MM.1S (cell line): ENCODE data around the gene TINAG.

Experiments
- DNase-seq: peaks from one replicate; pipeline ENCODE4 v3.0.0-alpha.2; 2015
- H2AFZ ChIP-seq: fragments of 300-600 bp; sonication (generic); 2 replicates; pipeline ENCODE4 v1.6.0; 2016; ENCODE audit warnings: antibody characterized with exemption, low read length
- H3F3A ChIP-seq: fragments of 300-600 bp; sonication (generic); 2 replicates; pipeline ENCODE4 v1.6.1; 2016; ENCODE audit warnings: mild to moderate bottlenecking, antibody characterized with exemption, low read length, moderate library complexity, mixed read lengths; ENCODE audit not compliant: insufficient read depth
- H3K27ac ChIP-seq: fragments of 300-600 bp; sonication (generic); 2 replicates; pipeline ENCODE4 v1.5.1; 2016; ENCODE audit warnings: mild to moderate bottlenecking, low read length
- H3K27me3 ChIP-seq: fragments of 300-600 bp; sonication (generic); replicated peaks from 2 replicates; pipeline ENCODE4 v1.6.0; 2016; ENCODE audit warnings: low read length; ENCODE audit not compliant: insufficient read depth
- H3K36me3 ChIP-seq: fragments of 300-600 bp; sonication (generic); replicated peaks from 2 replicates; pipeline ENCODE4 v1.6.1; 2016; ENCODE audit warnings: mild to moderate bottlenecking, low read length, mixed read lengths; ENCODE audit not compliant: insufficient read depth
- H3K4me1 ChIP-seq: fragments of 300-600 bp; sonication (generic); 2 replicates; pipeline ENCODE4 v1.6.1; 2016; ENCODE audit warnings: low read length, mixed read lengths
- H3K4me2 ChIP-seq: fragments of 300-600 bp; sonication (generic); 2 replicates; pipeline ENCODE4 v1.6.0; 2016; ENCODE audit warnings: low read depth, low read length
- H3K4me3 ChIP-seq: fragments of 300-600 bp; sonication (generic); 2 replicates; pipeline ENCODE4 v1.5.1; 2016; ENCODE audit warnings: low read length, mixed read lengths
- H3K79me2 ChIP-seq: fragments of 300-600 bp; sonication (generic); 2 replicates; pipeline ENCODE4 v1.6.1; 2016; ENCODE audit warnings: mixed run types, low read length, mixed read lengths
- H3K9ac ChIP-seq: fragments of 300-600 bp; sonication (generic); 2 replicates; pipeline ENCODE4 v1.6.1; 2016; ENCODE audit warnings: low read length, mixed read lengths
- H3K9me2 ChIP-seq: fragments of 300-600 bp; sonication (generic); replicated peaks from 2 replicates; pipeline ENCODE4 v1.6.1; 2016; ENCODE audit warnings: mild to moderate bottlenecking, low read length, mixed read lengths; ENCODE audit not compliant: insufficient read depth
- H3K9me3 ChIP-seq: fragments of 300-600 bp; sonication (generic); replicated peaks from 2 replicates; pipeline ENCODE4 v1.6.1; 2016; ENCODE audit warnings: mild to moderate bottlenecking, low read length, mixed read lengths; ENCODE audit not compliant: insufficient read depth
- H4K20me1 ChIP-seq: fragments of 300-600 bp; sonication (generic); 2 replicates; pipeline ENCODE4 v1.6.1; 2016; ENCODE audit warnings: mild to moderate bottlenecking, low read length, moderate library complexity, mixed read lengths; ENCODE audit not compliant: insufficient read depth
- EZH2 ChIP-seq: fragments of 300-600 bp; sonication (generic); optimal IDR thresholded peaks from 2 replicates; pipeline ENCODE3; 2017; ENCODE audit warnings: low read depth, mild to moderate bottlenecking, antibody characterized with exemption, low read length, mixed read lengths
- EZH2phosphoT487 ChIP-seq: fragments of 300-600 bp; sonication (generic); IDR thresholded peaks from 2 replicates; pipeline ENCODE4 v1.6.1; 2018; ENCODE audit warnings: antibody characterized with exemption, low read length
- TF ChIP-seq, protein P1 (sequence below): fragments of 300-600 bp; sonication (generic); IDR thresholded peaks from 2 replicates; pipeline ENCODE4 v1.5.1; 2016; ENCODE audit warnings: antibody characterized with exemption, low read length, mixed read lengths

Gene TINAG

DNA sequence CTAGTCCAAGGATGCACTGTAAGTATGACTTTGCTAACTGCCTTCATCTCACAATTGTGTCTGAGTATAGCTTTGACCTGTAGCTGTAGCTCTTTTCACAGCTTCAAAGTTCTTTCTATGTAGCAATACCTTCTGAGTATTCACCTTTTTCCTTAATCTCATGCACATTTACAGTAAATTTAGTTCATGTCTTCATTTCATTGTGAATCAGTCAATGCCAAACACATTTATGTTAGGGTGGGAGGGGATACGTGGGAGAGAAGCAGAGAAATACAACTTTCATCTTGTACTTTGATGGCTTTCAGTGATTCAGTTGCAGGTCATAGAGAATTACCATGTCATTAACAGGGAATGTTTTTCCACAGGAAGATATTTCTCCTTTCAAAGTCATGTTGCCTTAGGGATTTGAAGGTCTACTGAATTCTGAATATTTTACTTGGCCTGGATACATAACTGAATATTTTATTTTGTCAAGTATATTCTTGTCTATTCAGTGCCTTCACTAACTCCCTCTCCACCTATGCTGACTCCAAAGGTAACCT lies 119.2 kb downstream of the TINAG start:
- DNase-seq: no peak
- Histone ChIP-seq H3K9me3 (no peaks in the 10 kb centered on the region), H3K4me3 (no peak overlapping the region), H3K27me3 (no peaks in the 10 kb centered on the region), H3K4me1 (peaks cover 36% of the 10 kb centered on the region), H3K36me3 (no peaks in the 10 kb centered on the region), H3K4me2 (no peak overlapping the region), H3F3A (peaks cover 15% of the 10 kb centered on the region), H2AFZ (no peak overlapping the region), H3K79me2 (no peaks in the 10 kb centered on the region), H3K9ac (no peak overlapping the region), H3K9me2 (no peaks in the 10 kb centered on the region), H3K27ac (no peak overlapping the region), H4K20me1 (no peaks in the 10 kb centered on the region)
- TF ChIP-seq EZH2phosphoT487 (no peak), EZH2 (no peak)
- TF ChIP-seq, protein P1, sequence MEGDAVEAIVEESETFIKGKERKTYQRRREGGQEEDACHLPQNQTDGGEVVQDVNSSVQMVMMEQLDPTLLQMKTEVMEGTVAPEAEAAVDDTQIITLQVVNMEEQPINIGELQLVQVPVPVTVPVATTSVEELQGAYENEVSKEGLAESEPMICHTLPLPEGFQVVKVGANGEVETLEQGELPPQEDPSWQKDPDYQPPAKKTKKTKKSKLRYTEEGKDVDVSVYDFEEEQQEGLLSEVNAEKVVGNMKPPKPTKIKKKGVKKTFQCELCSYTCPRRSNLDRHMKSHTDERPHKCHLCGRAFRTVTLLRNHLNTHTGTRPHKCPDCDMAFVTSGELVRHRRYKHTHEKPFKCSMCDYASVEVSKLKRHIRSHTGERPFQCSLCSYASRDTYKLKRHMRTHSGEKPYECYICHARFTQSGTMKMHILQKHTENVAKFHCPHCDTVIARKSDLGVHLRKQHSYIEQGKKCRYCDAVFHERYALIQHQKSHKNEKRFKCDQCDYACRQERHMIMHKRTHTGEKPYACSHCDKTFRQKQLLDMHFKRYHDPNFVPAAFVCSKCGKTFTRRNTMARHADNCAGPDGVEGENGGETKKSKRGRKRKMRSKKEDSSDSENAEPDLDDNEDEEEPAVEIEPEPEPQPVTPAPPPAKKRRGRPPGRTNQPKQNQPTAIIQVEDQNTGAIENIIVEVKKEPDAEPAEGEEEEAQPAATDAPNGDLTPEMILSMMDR: no peak

DNA sequence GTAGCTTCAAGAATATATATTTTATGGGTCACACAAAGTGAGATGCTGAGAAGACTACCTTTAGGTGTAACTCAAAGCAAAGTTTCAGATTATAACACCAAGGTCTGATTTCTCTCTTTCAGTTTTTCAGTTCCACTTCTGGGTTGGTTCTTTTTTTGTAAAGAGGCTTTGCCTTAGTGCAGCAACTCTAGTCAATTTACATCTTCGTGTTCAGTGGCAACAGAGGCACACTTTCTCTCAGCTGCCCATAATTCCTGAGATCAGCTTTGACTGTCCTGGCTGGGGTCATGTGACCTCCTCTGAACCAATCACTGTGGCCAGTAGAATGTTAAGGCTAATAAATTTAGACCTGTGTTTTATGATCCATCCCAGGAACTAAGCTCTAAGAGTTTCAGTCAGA lies 120.2 kb downstream of the TINAG start:
- H3K9me2 ChIP-seq: no peaks in the 10 kb centered on the region
- H3F3A ChIP-seq: peaks cover 15% of the 10 kb centered on the region
- TF ChIP-seq, protein P1: no peak
- no peak for TF ChIP-seq EZH2
- TF ChIP-seq EZH2phosphoT487: no peak
- H3K4me1 ChIP-seq: peaks cover 36% of the 10 kb centered on the region
- no peaks in the 10 kb centered on the region for H3K36me3 ChIP-seq
- peak overlapping the region; percentile 52 for H3K4me2 ChIP-seq
- no peak overlapping the region for H3K9ac ChIP-seq
- H2AFZ ChIP-seq: peak overlapping the region; percentile 43
- no peaks in the 10 kb centered on the region for H3K27me3 ChIP-seq
- H3K9me3 ChIP-seq: no peaks in the 10 kb centered on the region
- H3K27ac ChIP-seq: peak overlapping the region; percentile 56; the same call in 1 of the 2 replicates
- H4K20me1 ChIP-seq: no peaks in the 10 kb centered on the region
- peak; percentile 73 for DNase-seq
- peak overlapping the region; percentile 19 for H3K4me3 ChIP-seq
- H3K79me2 ChIP-seq: no peaks in the 10 kb centered on the region

DNA sequence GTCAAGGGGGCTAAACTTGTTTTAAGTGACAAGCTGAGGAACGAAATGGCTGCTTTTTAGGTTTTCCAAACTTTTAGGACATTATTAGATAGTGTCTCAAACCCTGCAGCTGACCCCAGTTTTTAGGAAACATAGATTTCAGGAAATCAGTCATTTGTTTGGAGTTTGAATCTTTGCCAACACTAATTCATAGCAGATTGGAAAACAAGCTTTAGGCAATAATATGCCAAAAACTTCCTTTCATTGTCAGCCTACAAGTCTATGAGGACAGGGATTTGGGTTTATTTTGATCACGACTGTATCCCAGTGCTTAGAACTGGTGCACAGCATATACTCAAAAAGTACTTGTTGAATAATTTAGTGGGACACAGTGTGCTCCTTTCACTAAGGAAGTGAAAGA lies 123.2 kb downstream of the TINAG start:
- Histone ChIP-seq H3K36me3 (no peaks in the 10 kb centered on the region), H3K4me2 (no peak overlapping the region)

More for the DNA sequence above, 123.2 kb downstream of the TINAG start:
- Histone ChIP-seq H3K9me3 (no peaks in the 10 kb centered on the region), H2AFZ (no peak overlapping the region), H3K4me1 (peaks cover 35% of the 10 kb centered on the region), H3K9ac (no peak overlapping the region), H3K4me3 (no peak overlapping the region), H3K27me3 (no peaks in the 10 kb centered on the region), H3K9me2 (no peaks in the 10 kb centered on the region), H4K20me1 (no peaks in the 10 kb centered on the region), H3F3A (peaks cover 15% of the 10 kb centered on the region), H3K27ac (no peak overlapping the region), H3K79me2 (no peaks in the 10 kb centered on the region)
- no peak for DNase-seq
- TF ChIP-seq, protein P1: no peak
- TF ChIP-seq EZH2phosphoT487 (no peak), EZH2 (no peak)
